ENCODE measurements around the gene ZFP64.
"Not testable (repeated sequence)": the region's sequence is repeated elsewhere in the genome, so short reads cannot be mapped to it uniquely, and the experiment has no call there.

The ZFP64 gene

GRCh38 chr20:52231230-52231746, 39.7 kb upstream of the ZFP64 start:
- H3K4me3 ChIP-seq (ENCODE audit: low read depth, low read length): no peak overlapping the region
- in situ Hi-C loops (cut with HindIII; ENCODE audit: low sequenced_read_pairs): no loop called here
- TF ChIP-seq CTCF (IDR thresholded peaks at IDR 0.05; ENCODE audit: low read depth, low read length, missing control alignments): no peak
- DNase-seq (ENCODE audit: low read depth): no peak

- H3K4me3 ChIP-seq (ENCODE audit: low read depth, low read length): no peak overlapping the region
- DNase-seq (ENCODE audit: low read depth): no peak
- in situ Hi-C loops (cut with HindIII; ENCODE audit: low sequenced_read_pairs): no loop called here
- TF ChIP-seq CTCF (IDR thresholded peaks at IDR 0.05; ENCODE audit: low read depth, low read length, missing control alignments): no peak
Observed at GRCh38 chr20:52230409-52230808, 38.8 kb upstream of the ZFP64 start.

GRCh38 chr20:52229346-52229745, 37.8 kb upstream of the ZFP64 start:
- DNase-seq (ENCODE audit: low read depth); in situ Hi-C loops (cut with HindIII; ENCODE audit: low sequenced_read_pairs); H3K4me3 ChIP-seq (ENCODE audit: low read depth, low read length): not testable (repeated sequence)

- no peak overlapping the region for H3K4me3 ChIP-seq (ENCODE audit: low read depth, low read length)
- TF ChIP-seq CTCF (IDR thresholded peaks at IDR 0.05; ENCODE audit: low read depth, low read length, missing control alignments): no peak
- DNase-seq (ENCODE audit: low read depth): no peak
- in situ Hi-C loops (cut with HindIII; ENCODE audit: low sequenced_read_pairs): no loop called here
Observed at GRCh38 chr20:52226370-52226769, 34.8 kb upstream of the ZFP64 start.

- in situ Hi-C loops (cut with HindIII; ENCODE audit: low sequenced_read_pairs): no loop called here
- H3K4me3 ChIP-seq (ENCODE audit: low read depth, low read length): no peak overlapping the region
- no peak for TF ChIP-seq CTCF (IDR thresholded peaks at IDR 0.05; ENCODE audit: low read depth, low read length, missing control alignments)
- DNase-seq (ENCODE audit: low read depth): no peak
Observed at GRCh38 chr20:52224920-52225319, 33.3 kb upstream of the ZFP64 start.

- DNase-seq (ENCODE audit: low read depth); H3K4me3 ChIP-seq (ENCODE audit: low read depth, low read length); in situ Hi-C loops (cut with HindIII; ENCODE audit: low sequenced_read_pairs): not testable (repeated sequence)
Observed at GRCh38 chr20:52221362-52221761, 29.8 kb upstream of the ZFP64 start.

GRCh38 chr20:52220891-52221290, 29.3 kb upstream of the ZFP64 start:
- H3K4me3 ChIP-seq (ENCODE audit: low read depth, low read length); DNase-seq (ENCODE audit: low read depth); in situ Hi-C loops (cut with HindIII; ENCODE audit: low sequenced_read_pairs): not testable (repeated sequence)

- no peak for TF ChIP-seq CTCF (IDR thresholded peaks at IDR 0.05; ENCODE audit: low read depth, low read length, missing control alignments)
- in situ Hi-C loops (cut with HindIII; ENCODE audit: low sequenced_read_pairs): no loop called here
- H3K4me3 ChIP-seq (ENCODE audit: low read depth, low read length): no peak overlapping the region
- DNase-seq (ENCODE audit: low read depth): no peak
Observed at GRCh38 chr20:52219441-52219840, 27.9 kb upstream of the ZFP64 start.
